SK-N-SH (cell line): ENCODE data around the gene PDGFC. TPM values are rescaled to one million over a fixed set of nuclear protein-coding genes. Genes with fewer than 3 reads are reported as not detected.

ENCODE experiments used
- CTCF ChIA-PET: fragments of 300-600, 350-600 bp; formaldehyde crosslinking; extraction: SDS; loops from one replicate; lab custom pipeline; 2021; lab: Yijun Ruan, JAX
- POLR2A ChIA-PET: fragments of 350-600 bp; sonication (Branson Sonifier 250); formaldehyde crosslinking; extraction: SDS; loops from one replicate; lab custom pipeline; 2020; ENCODE audit warnings: antibody characterized with exemption, inconsistent platforms; lab: Yijun Ruan, JAX
- DNase-seq: peaks from one replicate; pipeline ENCODE4 v3.0.0; 2012
- H2AFZ ChIP-seq: fragments of 200-600 bp; sonication (generic); 2 replicates; pipeline ENCODE4 v1.8.1; 2016; ENCODE audit warnings: antibody characterized with exemption, mild to moderate bottlenecking, low read depth
- H3F3A ChIP-seq: fragments of 200-600 bp; sonication (generic); replicated peaks from 2 replicates; pipeline ENCODE3; 2016; ENCODE audit warnings: antibody characterized with exemption, mild to moderate bottlenecking; ENCODE audit not compliant: insufficient read depth
- H3K27ac ChIP-seq, 2 experiments: fragments of 200-500 bp in 1 of 2; fragments of 200-600 bp in 1 of 2; sonication (Bioruptor generic) in 1 of 2; sonication (generic), shearing (Covaris generic) in 1 of 2; 2 replicates each; pipeline versions ENCODE4 v1.5.1 to v1.6.1; 2014 to 2016; ENCODE audit warnings: low read depth in 2 of 2, inconsistent platforms in 1 of 2, low read length in 1 of 2, mild to moderate bottlenecking in 1 of 2, mixed read lengths in 1 of 2
- H3K27me3 ChIP-seq: fragments of 200-600 bp; sonication (generic), shearing (Covaris generic); 2 replicates; pipeline ENCODE4 v1.6.1; 2016; ENCODE audit warnings: mixed run types; ENCODE audit not compliant: insufficient read depth
- H3K36me3 ChIP-seq, 2 experiments: fragments of 200-500 bp in 1 of 2; fragments of 200-600 bp in 1 of 2; sonication (Bioruptor generic) in 1 of 2; sonication (generic) in 1 of 2; replicated peaks in 1 of 2; 2 replicates each; pipeline versions ENCODE3 to v1.5.1; 2014 to 2016; ENCODE audit warnings: low read length in 1 of 2, mild to moderate bottlenecking in 1 of 2; ENCODE audit not compliant: insufficient read depth in 2 of 2, control insufficient read depth in 1 of 2
- H3K4me1 ChIP-seq, 2 experiments: fragments of 200-500 bp in 1 of 2; fragments of 200-600 bp in 1 of 2; sonication (Bioruptor generic) in 1 of 2; sonication (generic), shearing (Covaris generic) in 1 of 2; 2 replicates each; pipeline versions ENCODE4 v1.5.1 to v1.6.1; 2014 to 2016; ENCODE audit warnings: low read depth in 1 of 2, low read length in 1 of 2, mixed run types in 1 of 2; ENCODE audit not compliant: insufficient read depth in 2 of 2, control insufficient read depth in 1 of 2
- H3K4me2 ChIP-seq: fragments of 200-600 bp; sonication (generic), shearing (Covaris generic); 2 replicates; pipeline ENCODE4 v1.6.1; 2017; ENCODE audit warnings: mixed run types
- H3K4me3 ChIP-seq, 2 experiments: fragments of 200-500 bp in 1 of 2; fragments of 200-600 bp in 1 of 2; sonication (Bioruptor generic) in 1 of 2; sonication (generic), shearing (Covaris generic) in 1 of 2; 2 replicates each; pipeline versions ENCODE4 v1.5.1 to v1.8.1; 2014 to 2016; ENCODE audit warnings: low read depth in 2 of 2, inconsistent platforms in 1 of 2, low read length in 1 of 2, mild to moderate bottlenecking in 1 of 2, mixed read lengths in 1 of 2, moderate library complexity in 1 of 2
- H3K79me2 ChIP-seq: fragments of 200-600 bp; sonication (generic); 2 replicates; pipeline ENCODE4 v1.8.1; 2017; ENCODE audit warnings: mild to moderate bottlenecking; ENCODE audit not compliant: insufficient read depth
- H3K9ac ChIP-seq: fragments of 200-600 bp; sonication (generic); 2 replicates; pipeline ENCODE4 v1.6.1; 2017; ENCODE audit warnings: mixed run types
- H3K9me2 ChIP-seq: fragments of 200-600 bp; sonication (generic); 2 replicates; pipeline ENCODE4 v1.6.1; 2017; ENCODE audit warnings: mixed run types
- H3K9me3 ChIP-seq: fragments of 200-600 bp; sonication (generic); 2 replicates; pipeline ENCODE4 v1.6.1; 2017; ENCODE audit warnings: mixed run types, mild to moderate bottlenecking, moderate library complexity
- H4K20me1 ChIP-seq: fragments of 200-600 bp; sonication (generic); 2 replicates; pipeline ENCODE4 v1.6.1; 2017; ENCODE audit warnings: mild to moderate bottlenecking, mixed run types; ENCODE audit not compliant: insufficient read depth
- CHD2 ChIP-seq: fragments of 150-350 bp; IDR thresholded peaks from 2 replicates; pipeline ENCODE4 v1.6.1; 2018; ENCODE audit warnings: low read length; ENCODE audit not compliant: partially characterized antibody
- CTCF ChIP-seq: fragments of 200-600 bp; sonication (generic); IDR thresholded peaks from 2 replicates; pipeline ENCODE4 v1.6.1; 2017; ENCODE audit warnings: antibody characterized with exemption, mild to moderate bottlenecking, moderate library complexity
- ELF1 ChIP-seq: IDR thresholded peaks from 2 replicates; pipeline ENCODE4 v1.4.0; 2012
- FOXM1 ChIP-seq: IDR thresholded peaks from 2 replicates; pipeline ENCODE4 v1.4.0; 2012; ENCODE audit warnings: low read depth, mild to moderate bottlenecking
- GABPA ChIP-seq: IDR thresholded peaks from 2 replicates; pipeline ENCODE4 v1.4.0; 2012; ENCODE audit warnings: low read depth, mild to moderate bottlenecking
- IRF3 ChIP-seq: fragments of 150-350 bp; IDR thresholded peaks from 2 replicates; pipeline ENCODE4 v1.6.1; 2016; ENCODE audit warnings: mild to moderate bottlenecking, low read depth, low read length
- MEF2A ChIP-seq: IDR thresholded peaks from 2 replicates; pipeline ENCODE4 v1.4.0; 2012; ENCODE audit warnings: low read depth, borderline replicate concordance
- NFIC ChIP-seq: IDR thresholded peaks from 2 replicates; pipeline ENCODE4 v1.4.0; 2012; ENCODE audit warnings: borderline replicate concordance
- NRF1 ChIP-seq: IDR thresholded peaks from 2 replicates; pipeline ENCODE4 v1.6.1; 2012; ENCODE audit warnings: low read depth, mild to moderate bottlenecking, low read length
- REST ChIP-seq: IDR thresholded peaks from 2 replicates; pipeline ENCODE4 v1.6.1; 2012; ENCODE audit warnings: mild to moderate bottlenecking, low read depth, low read length, moderate library complexity
- TCF12 ChIP-seq: IDR thresholded peaks from 2 replicates; pipeline ENCODE4 v1.4.0; 2012
- USF2 ChIP-seq: fragments of 150-350 bp; IDR thresholded peaks from 2 replicates; pipeline ENCODE4 v1.6.1; 2017; ENCODE audit warnings: antibody characterized with exemption, low read length, low read depth, borderline replicate concordance
- YY1 ChIP-seq: IDR thresholded peaks from 2 replicates; pipeline ENCODE4 v1.4.0; 2012; ENCODE audit warnings: low read depth, mild to moderate bottlenecking
- WGBS: methylation state at CpG from one replicate; pipeline ENCODE4 v1.1.6; 2017; ENCODE audit warnings: low lambda C conversion rate; 5-methylcytosine and 5-hydroxymethylcytosine counted together
- polyA plus RNA-seq, 3 experiments: library from polyadenylated mRNA; depleted of rRNA; stranded (reverse); fragments of >200 nt; gene quantifications; 2 replicates each; pipeline ENCODE4 v1.2.3, GENCODE V29; 2012
- TF ChIP-seq, protein P1 (sequence below): IDR thresholded peaks from 2 replicates; pipeline ENCODE4 v1.4.0; 2012; ENCODE audit warnings: low read depth, borderline replicate concordance

Gene PDGFC
- polyA plus RNA-seq, 1 of the 3 experiments (the other 2 are of a cell fraction), result 29.8 TPM

DNA sequence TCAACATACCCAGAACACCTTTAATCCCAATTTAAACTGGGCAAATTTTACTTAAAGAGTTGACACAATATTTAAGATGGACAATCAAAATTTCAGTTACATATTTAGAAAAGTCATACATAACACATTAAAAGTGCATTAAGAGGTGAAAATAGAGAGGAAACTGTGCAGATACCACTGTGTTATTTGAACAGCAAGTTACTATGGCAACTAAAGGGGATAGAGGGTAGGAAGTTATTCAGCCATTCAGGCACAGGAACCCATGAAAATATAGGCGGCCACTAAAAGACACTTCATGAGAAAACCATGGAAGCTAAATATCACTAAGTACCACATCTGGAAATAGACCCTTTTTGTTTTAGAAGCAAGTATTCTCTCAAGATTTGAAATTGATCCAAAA, 75.1 kb downstream of the PDGFC start (continued):
- TF ChIP-seq, protein P1, sequence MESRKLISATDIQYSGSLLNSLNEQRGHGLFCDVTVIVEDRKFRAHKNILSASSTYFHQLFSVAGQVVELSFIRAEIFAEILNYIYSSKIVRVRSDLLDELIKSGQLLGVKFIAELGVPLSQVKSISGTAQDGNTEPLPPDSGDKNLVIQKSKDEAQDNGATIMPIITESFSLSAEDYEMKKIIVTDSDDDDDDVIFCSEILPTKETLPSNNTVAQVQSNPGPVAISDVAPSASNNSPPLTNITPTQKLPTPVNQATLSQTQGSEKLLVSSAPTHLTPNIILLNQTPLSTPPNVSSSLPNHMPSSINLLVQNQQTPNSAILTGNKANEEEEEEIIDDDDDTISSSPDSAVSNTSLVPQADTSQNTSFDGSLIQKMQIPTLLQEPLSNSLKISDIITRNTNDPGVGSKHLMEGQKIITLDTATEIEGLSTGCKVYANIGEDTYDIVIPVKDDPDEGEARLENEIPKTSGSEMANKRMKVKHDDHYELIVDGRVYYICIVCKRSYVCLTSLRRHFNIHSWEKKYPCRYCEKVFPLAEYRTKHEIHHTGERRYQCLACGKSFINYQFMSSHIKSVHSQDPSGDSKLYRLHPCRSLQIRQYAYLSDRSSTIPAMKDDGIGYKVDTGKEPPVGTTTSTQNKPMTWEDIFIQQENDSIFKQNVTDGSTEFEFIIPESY, result no peak
- TF ChIP-seq USF2 (no peak), TCF12 (no peak), IRF3 (no peak), NFIC (no peak), MEF2A (no peak), FOXM1 (no peak), REST (no peak), NRF1 (no peak), YY1 (no peak)

DNA sequence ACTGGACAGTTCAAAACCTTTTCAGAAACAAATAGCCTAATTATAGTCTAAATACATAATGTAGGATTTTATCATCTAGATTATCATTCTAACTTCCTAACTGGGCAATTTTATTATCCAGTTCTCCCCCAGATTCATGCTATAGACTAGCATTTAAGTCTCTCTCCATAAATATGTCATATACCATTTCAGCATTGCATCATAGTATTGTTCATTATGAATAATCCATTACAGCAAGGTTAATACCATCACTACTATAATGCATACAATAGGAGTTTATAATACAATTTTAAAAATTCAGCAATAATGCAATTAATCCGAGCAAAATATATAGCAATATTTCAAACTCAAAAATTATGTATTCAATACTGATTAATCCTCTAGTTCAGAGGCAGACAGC, 77.4 kb downstream of the PDGFC start:
- H3K4me2 ChIP-seq, result no peak overlapping the region
- POLR2A ChIA-PET, result no interaction called here
- H3K27ac ChIP-seq, result no peak overlapping the region
- H3K79me2 ChIP-seq, result peaks cover 95% of the 10 kb centered on the region
- H4K20me1 ChIP-seq, result no peaks in the 10 kb centered on the region; the same call in 1 of the 2 replicates
- no peaks in the 10 kb centered on the region for H3K36me3 ChIP-seq
- 43% methylated on average over 1 of the region's 1 CpG for WGBS
- H3K9ac ChIP-seq, result no peak overlapping the region
- no peaks in the 10 kb centered on the region for H3K9me3 ChIP-seq
- no peak overlapping the region for H3K4me3 ChIP-seq
- CTCF ChIA-PET, result no interaction called here
- no peak overlapping the region for H2AFZ ChIP-seq
- no peaks in the 10 kb centered on the region for H3K9me2 ChIP-seq
- H3K4me1 ChIP-seq, result peaks cover 0 to 30% of the 10 kb centered on the region in 2 experiments; a peak in 2 of 4 replicates
- no peak for DNase-seq
- peaks cover 25% of the 10 kb centered on the region for H3F3A ChIP-seq
- no peaks in the 10 kb centered on the region for H3K27me3 ChIP-seq
- TF ChIP-seq GABPA (no peak), USF2 (no peak), ELF1 (no peak), CTCF (no peak), REST (no peak), IRF3 (no peak), NRF1 (no peak), CHD2 (no peak)
